NCI-H345 treated with DMSO at 0.1 percent for 48 hours (cell line): ENCODE data around the gene RPAP3.
A peak's percentile ranks its signal among the peaks of the same experiment; 100 is the strongest.

Experiments
- DNase-seq: peaks from one replicate; lab custom pipeline; 2025; ENCODE audit not compliant: unreplicated experiment; lab: John Stamatoyannopoulos, UW

RPAP3 gene

DNA sequence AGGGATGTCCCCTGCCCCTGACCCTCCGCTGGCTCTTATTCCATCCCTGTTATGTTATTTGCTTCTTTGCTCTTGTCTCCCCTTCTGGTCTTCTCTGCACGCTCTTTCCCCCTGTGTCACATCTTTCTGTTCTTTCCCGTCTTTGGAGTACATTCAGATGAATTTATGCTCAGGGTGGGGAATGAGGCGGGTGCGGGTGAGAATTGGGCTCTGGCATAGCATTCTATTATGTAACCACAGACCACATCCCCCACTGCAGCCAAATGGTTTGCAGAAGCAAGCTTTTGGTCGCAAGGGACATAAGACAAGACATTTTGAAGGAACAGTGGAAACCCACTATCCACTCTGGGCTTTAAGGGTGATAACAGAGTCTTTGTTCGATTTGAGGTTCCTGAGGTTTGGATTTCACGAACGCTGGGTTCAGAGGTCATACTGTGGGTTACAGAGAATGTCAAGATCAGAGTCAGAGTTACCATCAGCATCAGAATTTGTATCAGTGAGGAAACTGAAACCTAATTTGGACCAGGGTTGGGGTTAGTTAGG, 15.7 kb upstream of the RPAP3 start:
- no peak for DNase-seq

GRCh38 chr12:47718531-47718930, 12.7 kb upstream of the RPAP3 start:
- no peak for DNase-seq

- peak; percentile 16 for DNase-seq
Observed at GRCh38 chr12:47717443-47718193, 11.8 kb upstream of the RPAP3 start.

- no peak for DNase-seq
Observed at GRCh38 chr12:47717046-47717442, 11.2 kb upstream of the RPAP3 start.

GRCh38 chr12:47715877-47716548, 10.2 kb upstream of the RPAP3 start:
- DNase-seq = no peak

- peak; percentile 5 for DNase-seq
Observed at GRCh38 chr12:47715393-47715876, 9.6 kb upstream of the RPAP3 start.

- DNase-seq = no peak
Observed at GRCh38 chr12:47714826-47715386, 9.1 kb upstream of the RPAP3 start.

- no peak for DNase-seq
Observed at GRCh38 chr12:47712171-47712570, 6.3 kb upstream of the RPAP3 start.

DNA sequence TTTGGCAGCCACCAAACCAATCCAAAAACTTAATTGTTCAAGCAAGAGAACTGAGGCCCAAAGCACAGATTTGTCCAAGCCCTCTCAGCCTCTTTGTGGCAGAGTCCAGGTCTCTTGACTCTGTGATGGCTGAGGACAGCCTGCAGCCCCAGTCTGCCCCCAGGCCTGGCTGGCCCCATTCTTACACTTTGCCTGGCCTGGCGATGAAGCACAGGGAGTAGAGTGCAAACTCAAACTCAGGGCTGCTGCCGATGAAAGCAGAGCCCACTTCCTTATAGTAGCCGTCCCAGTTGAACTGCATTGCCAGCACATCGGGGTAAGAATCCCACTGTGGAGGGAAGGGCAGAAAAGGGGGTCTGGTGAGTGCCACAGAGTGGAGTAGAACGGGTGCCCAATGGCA, 5.6 kb upstream of the RPAP3 start:
- DNase-seq = no peak

GRCh38 chr12:47710278-47710677, 4.4 kb upstream of the RPAP3 start:
- no peak for DNase-seq

DNA sequence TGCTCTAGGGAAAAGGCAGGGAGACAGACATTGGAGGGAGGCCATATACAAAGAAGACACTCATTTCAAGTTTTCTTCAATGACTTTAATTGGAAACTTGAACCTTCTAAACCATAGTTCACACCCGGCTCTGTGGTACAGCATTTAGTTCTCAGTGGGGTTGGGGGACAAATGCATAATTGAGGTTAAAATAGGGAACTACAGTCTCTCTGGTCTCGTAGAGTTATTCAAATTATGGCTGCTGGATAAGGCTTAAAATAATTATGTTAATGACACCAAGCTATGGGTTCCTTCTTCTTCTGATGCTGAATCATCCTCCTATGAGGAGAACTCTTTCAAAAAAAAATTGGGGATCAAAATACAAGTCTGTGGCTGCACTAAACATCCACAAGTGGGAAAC, 3.8 kb upstream of the RPAP3 start:
- DNase-seq = no peak

DNA sequence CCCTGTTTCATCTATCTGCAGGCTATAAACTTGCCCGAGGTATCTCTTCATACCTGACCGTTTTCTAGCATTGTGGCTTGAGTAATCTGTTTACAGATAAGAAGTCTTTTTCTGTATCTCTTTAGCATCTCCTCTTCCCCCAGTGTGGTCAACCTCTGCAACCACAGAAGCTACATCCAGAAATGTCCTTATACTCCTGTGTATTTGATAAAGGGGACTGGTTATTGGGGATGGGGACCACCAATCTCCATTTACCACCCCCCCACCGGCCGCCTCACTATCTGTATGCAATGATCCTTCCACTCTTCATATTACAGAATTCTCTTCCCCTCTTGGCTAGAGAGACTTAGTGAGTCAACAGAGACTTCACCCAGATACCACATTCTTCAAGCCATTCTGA, 3.4 kb upstream of the RPAP3 start:
- DNase-seq = no peak

DNA sequence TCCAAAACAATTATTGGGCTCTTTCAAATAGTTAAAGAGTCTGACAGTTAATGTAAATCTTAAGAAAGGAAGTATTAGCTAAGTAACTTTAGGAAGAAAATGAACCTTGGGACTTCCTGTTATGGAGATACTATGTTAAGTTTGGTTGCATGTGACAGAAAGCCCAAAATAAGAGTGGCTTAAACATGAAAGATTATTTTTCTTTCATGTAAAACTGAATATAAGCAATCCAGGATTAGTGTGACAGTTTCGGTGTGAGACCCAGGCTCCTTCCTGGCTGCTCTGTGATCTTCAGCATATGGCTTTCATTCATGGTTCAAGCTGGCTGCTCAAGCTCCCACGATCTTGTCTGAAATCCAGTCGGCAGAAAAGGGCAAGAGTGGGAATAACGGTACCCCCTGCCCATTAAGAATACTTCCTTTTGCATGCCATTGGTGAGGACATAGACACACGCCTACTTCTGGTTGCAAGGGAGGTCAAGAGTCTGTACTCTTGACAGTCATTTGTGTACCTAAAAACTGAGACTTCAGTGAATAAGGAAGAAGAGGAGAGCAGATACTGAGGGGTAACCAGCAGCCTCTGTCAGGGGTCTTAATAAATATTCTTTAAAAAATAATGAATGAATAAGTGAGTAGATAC, 2.2 kb upstream of the RPAP3 start:
- no peak for DNase-seq

DNA sequence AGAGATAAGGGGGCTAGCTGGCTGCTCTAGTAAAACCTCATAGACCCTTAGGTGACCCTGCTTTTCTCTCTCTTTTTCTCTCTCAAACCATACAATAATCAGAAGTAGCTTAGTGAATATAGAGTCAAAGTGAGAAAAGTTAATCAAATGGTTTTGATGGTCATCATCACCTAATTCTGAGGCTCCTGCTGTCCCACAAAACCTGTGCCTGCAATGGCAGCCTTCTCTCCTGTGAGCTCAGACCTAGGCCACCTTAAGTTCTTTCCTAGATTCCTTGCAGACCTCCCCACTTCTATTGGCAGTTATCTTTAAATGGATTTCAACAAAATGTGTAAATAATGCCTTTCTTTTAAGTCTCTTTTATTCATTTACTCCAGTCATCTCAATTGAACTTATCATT, 1.5 kb upstream of the RPAP3 start:
- no peak for DNase-seq

DNA sequence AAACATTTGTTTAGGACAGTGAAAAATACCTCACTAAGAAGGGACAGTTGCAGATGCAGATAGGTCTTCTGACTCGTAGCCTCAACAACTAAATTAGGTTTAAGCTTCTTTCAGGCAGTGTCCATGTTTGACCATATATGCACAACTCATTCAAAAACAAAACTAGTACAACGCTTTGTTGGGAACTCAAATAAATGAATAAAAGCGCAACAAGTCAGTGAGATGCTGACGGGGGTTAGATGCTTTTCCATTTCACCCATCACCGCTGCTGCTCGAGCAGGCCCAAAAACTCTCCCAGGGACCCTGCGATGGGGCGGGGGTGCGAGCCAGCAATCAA, 633 bp downstream of the RPAP3 start:
- no peak for DNase-seq

DNA sequence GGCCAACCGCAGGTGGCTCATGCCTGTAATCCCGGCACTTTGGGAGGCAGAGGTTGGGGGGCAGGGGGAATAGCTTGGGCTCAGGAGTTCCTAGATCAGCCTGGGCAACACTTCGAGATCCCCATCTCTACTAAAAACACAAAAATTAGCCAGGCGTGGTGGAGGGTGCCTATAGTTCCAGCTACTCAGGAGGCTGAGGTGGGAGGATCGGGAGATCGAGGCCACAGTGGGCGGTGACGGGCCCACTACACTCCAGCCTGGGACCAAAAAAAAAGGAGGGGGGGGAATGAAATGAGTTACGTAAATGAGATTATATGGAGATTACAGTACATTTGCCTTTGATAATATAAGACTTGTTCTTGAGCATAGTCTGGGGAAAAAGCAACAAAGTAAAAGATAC, 1.1 kb downstream of the RPAP3 start:
- DNase-seq = no peak

GRCh38 chr12:47700263-47700662, 5.6 kb downstream of the RPAP3 start:
- no peak for DNase-seq

DNA sequence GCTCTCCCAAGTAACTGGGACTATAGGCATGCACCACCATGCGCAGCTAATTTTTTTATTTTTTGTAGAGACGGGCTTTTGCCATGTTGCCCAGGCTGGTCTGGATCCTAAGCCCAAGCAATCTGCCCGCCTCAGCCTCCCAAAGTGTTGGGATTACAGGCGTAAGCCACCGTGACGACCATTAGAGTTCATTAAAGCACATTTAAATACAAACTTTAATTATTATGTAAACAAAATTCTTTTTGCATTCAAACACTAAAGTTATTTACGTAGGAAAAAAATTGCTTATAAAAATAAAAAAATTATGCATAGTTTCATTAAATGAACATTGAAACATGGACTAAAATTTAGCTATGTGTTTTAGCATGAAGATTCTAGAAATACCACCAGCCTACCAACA, 7.2 kb downstream of the RPAP3 start:
- DNase-seq = no peak

- DNase-seq = no peak
Observed at GRCh38 chr12:47698055-47698454, 7.8 kb downstream of the RPAP3 start.

GRCh38 chr12:47689215-47689614, 16.6 kb downstream of the RPAP3 start:
- no peak for DNase-seq

GRCh38 chr12:47687636-47688035, 18.2 kb downstream of the RPAP3 start:
- DNase-seq = no peak
